A549 (cell line): ENCODE measurements around the gene GNG4.
"Not testable (repeated sequence)": the region's sequence is repeated elsewhere in the genome, so short reads cannot be mapped to it uniquely, and the experiment has no call there.

Experiments
- EP300 ChIP-seq, 2 experiments: fragments of >200 bp; sonication (Bioruptor Twin); formaldehyde crosslinking; IDR thresholded peaks; 2 replicates in 1 of 2; 3 replicates in 1 of 2; pipeline ENCODE4 v1.6.1; 2016 to 2017
- HDAC2 ChIP-seq: fragments of 200-600 bp; sonication (generic); IDR thresholded peaks from 2 replicates; pipeline ENCODE4 v1.6.1; 2016
- KDM1A ChIP-seq: fragments of 200-600 bp; sonication (generic); IDR thresholded peaks from 2 replicates; pipeline ENCODE4 v1.6.1; 2016; ENCODE audit warnings: low read depth, mild to moderate bottlenecking
- POLR2A ChIP-seq: IDR thresholded peaks from 2 replicates; pipeline ENCODE4 v1.6.1; 2012; ENCODE audit warnings: mild to moderate bottlenecking, low read length
- TF ChIP-seq, protein P1 (sequence below): fragments of >200 bp; sonication (Bioruptor Twin); formaldehyde crosslinking; IDR thresholded peaks from 3 replicates; pipeline ENCODE4 v1.5.1; 2016
- TF ChIP-seq, protein P2 (sequence below): IDR thresholded peaks from 2 replicates; pipeline ENCODE4 v1.6.1; 2012

DNA sequence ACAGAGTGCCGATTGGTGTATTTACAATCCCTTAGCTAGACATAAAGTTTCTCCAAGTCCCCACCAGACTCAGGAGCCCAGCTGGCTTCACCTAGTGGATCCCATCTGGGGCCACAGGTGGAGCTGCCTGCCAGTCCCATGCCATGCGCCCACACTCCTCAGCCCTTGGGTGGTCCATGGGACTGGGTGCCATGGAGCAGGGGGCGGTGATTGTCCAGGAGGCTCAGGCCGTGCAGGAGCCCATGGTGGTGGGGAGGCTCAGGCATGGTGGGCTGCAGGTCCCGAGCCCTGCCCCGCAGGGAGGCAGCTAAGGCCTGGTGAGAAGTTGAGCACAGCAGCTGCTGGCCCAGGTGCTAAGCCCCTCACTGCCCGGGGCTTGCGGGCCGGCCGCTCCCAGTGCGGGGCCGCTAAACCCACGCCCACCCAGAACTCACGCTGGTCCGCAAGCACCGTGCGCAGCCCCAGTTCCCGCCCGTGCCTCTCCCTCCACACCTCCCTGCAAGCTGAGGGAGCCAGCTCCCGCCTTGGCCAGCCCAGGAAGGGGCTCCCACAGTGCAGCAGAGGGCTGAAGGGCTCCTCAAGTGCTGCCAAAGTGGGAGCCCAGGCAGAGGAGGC lies 55.2 kb downstream of the GNG4 start:
- TF ChIP-seq, protein P1, sequence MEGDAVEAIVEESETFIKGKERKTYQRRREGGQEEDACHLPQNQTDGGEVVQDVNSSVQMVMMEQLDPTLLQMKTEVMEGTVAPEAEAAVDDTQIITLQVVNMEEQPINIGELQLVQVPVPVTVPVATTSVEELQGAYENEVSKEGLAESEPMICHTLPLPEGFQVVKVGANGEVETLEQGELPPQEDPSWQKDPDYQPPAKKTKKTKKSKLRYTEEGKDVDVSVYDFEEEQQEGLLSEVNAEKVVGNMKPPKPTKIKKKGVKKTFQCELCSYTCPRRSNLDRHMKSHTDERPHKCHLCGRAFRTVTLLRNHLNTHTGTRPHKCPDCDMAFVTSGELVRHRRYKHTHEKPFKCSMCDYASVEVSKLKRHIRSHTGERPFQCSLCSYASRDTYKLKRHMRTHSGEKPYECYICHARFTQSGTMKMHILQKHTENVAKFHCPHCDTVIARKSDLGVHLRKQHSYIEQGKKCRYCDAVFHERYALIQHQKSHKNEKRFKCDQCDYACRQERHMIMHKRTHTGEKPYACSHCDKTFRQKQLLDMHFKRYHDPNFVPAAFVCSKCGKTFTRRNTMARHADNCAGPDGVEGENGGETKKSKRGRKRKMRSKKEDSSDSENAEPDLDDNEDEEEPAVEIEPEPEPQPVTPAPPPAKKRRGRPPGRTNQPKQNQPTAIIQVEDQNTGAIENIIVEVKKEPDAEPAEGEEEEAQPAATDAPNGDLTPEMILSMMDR = not testable (repeated sequence)
- TF ChIP-seq EP300 (IDR thresholded peaks at IDR 0.05); KDM1A; POLR2A; HDAC2: not testable (repeated sequence)
- TF ChIP-seq, protein P2, sequence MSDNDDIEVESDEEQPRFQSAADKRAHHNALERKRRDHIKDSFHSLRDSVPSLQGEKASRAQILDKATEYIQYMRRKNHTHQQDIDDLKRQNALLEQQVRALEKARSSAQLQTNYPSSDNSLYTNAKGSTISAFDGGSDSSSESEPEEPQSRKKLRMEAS = not testable (repeated sequence)
